NCI-H187 treated with DMSO at 0.1 percent for 48 hours (cell line): ENCODE results near the gene TMEM218.

Experiments used
- DNase-seq: peaks from one replicate; lab custom pipeline; 2025; lab: John Stamatoyannopoulos, UW

Gene TMEM218

DNA sequence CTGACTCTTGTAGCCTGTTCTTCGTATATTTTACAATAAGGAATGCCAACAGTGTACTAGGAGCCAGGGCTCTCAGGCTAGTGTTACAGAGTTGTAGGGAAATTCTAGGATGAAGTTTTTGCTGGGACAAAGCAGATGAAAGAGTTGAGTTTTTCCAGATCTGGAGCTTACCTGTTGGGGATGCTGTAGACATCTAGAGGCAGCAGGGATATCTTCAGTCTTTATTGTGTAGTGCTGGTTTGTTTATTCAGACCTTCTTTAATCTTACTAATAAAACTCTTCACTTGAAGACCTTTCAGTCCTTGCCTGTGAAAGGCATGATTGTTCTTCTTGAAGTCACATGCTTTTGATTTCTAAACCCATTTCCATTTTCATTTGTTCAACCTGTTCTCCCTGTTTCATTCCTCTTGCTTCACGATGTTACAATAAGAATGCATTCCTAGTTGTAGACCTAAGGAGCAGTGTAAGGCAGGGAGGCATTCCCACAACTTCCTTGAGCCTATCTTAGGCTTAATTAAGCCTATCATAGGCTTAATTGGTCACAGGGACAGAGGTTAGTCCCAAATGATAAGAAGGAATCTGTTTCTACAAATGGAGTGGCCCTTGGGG is 56.2 kb downstream of the TMEM218 start:
- DNase-seq, result no peak

DNA sequence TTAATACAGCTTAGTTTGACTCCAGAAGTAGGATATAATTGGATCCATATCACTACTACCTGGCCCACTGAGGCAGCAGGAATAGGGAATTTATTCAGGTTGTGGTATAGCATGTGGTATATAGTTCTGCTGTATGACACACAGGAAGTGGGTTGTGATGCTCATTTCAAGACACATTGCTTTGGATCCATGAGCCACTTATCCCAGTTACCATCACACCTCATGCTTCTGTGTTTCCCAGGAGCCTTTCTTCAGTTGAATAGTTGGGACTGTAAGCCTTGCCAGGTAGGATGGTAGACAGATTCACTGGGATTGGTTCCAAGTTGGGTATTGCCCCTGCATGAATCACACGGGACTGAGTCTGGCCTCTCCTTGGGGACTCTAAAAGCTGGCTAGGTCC is 58.3 kb downstream of the TMEM218 start:
- DNase-seq, result no peak

DNA sequence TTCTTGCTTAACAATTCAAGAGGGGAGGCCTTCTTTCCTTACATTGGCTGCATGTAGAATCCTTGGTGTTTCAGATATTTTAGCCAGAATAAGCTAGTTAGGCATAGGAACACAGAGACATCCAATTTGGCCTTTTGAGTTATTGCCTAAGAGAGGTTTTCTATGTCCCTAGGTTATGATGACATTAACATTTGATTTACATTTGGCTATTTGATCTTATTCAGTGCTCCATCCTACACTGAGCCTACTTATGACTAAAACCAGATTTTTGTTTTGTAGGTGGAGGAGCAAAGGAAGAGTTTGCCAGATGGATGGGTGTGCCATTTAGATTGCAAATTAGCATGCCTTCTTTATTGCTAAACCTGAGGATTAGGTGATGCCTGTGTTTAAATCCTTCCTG is 59.4 kb downstream of the TMEM218 start:
- DNase-seq, result no peak

DNA sequence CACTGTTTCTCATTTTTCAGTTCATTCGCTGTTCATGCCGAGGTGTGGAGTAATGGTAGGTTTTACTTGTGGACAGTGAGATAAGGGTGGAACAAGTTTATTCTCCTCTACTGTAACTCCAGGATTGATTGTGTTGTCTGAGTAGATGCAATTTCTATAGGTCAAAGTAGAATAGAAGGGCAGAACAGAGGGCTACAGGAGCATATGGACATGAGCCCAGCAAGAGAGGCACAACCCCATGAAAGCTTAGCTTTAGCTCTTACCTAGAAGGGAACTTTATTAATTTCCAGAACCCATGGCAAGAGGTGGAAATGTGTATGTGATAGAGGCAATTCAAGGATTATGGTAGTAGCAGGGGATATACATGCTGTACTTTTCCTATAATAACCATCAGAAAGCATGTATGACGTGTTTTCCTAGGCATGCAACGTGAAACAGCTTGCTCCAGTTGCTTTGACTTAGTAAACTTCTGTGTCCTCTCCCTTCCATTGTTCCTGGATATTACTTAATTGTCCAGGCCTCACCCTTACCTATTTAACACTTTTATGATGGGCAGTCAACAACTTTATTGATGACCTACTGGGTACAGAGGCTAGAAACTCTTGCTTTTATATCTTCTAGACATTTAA is 62.1 kb downstream of the TMEM218 start:
- DNase-seq, result no peak
